ENCODE measurements around the gene DOK1.

Gene DOK1

GRCh38 chr2:74553892-74554819 lies at the start of gene DOK1, which contains the start of gene LOXL3:
Gene DOK1, plus strand, starts transcription at chr2:74554720. Its CDS starts 35 bp downstream, at chr2:74554755.
Gene LOXL3, minus strand, starts transcription at chr2:74553942. Its CDS starts 1,308 bp downstream, at chr2:74552634.
- DNase-seq (ENCODE audit: low read depth), result no peak

GRCh38 chr2:74505448-74506246 lies 48.9 kb upstream of the DOK1 start:
- no peak for DNase-seq (ENCODE audit: low read depth)

GRCh38 chr2:74507145-74507925 lies 47.2 kb upstream of the DOK1 start, which contains the start of gene PCGF1:
Gene PCGF1, minus strand, starts transcription at chr2:74507695. Its CDS starts 27 bp downstream, at chr2:74507668.
- peak; percentile 80 for DNase-seq (ENCODE audit: low read depth)

- no peak for DNase-seq (ENCODE audit: low read depth)
These were observed 46.5 kb upstream of the DOK1 start for GRCh38 chr2:74507926-74508520.

- DNase-seq (ENCODE audit: low read depth), result no peak
These were observed 44.2 kb upstream of the DOK1 start for GRCh38 chr2:74510272-74510671.

GRCh38 chr2:74511104-74511989 lies 43.2 kb upstream of the DOK1 start:
- DNase-seq (ENCODE audit: low read depth), result no peak

- no peak for DNase-seq (ENCODE audit: low read depth)
These were observed 41.5 kb upstream of the DOK1 start for GRCh38 chr2:74512744-74513604.

- no peak for DNase-seq (ENCODE audit: low read depth)
These were observed 40.7 kb upstream of the DOK1 start for GRCh38 chr2:74513605-74514367.

- no peak for DNase-seq (ENCODE audit: low read depth)
These were observed 39.9 kb upstream of the DOK1 start, which contains the start of gene TLX2 for GRCh38 chr2:74514368-74515270. Gene TLX2, plus strand, starts transcription at chr2:74514450. Its CDS starts 357 bp downstream, at chr2:74514807.

GRCh38 chr2:74515271-74515980 lies 39.1 kb upstream of the DOK1 start:
- DNase-seq (ENCODE audit: low read depth), result no peak

- DNase-seq (ENCODE audit: low read depth), result no peak
These were observed 38.4 kb upstream of the DOK1 start for GRCh38 chr2:74515981-74516633.

- DNase-seq (ENCODE audit: low read depth), result no peak
These were observed 37.9 kb upstream of the DOK1 start for GRCh38 chr2:74516650-74517049.

- DNase-seq (ENCODE audit: low read depth), result no peak
These were observed 32.0 kb upstream of the DOK1 start for GRCh38 chr2:74522516-74522915.

GRCh38 chr2:74524005-74524404 lies 30.5 kb upstream of the DOK1 start:
- DNase-seq (ENCODE audit: low read depth), result no peak

- no peak for DNase-seq (ENCODE audit: low read depth)
These were observed 29.4 kb upstream of the DOK1 start for GRCh38 chr2:74524955-74525716.
